Loucy (cell line): ENCODE measurements around the gene NAA35.

Experiments used
- CTCF ChIP-seq: fragments of 200-600 bp; sonication (generic); conservative IDR thresholded peaks from 2 replicates; pipeline ENCODE4 v1.5.1; 2014; ENCODE audit warnings: mild to moderate bottlenecking, antibody characterized with exemption, low read length
- EZH2phosphoT487 ChIP-seq: fragments of 200-600 bp; IDR thresholded peaks from 2 replicates; pipeline ENCODE4 v1.6.1; 2018; ENCODE audit warnings: antibody characterized with exemption, mild to moderate bottlenecking, moderate library complexity, borderline replicate concordance

- TF ChIP-seq CTCF (no peak), EZH2phosphoT487 (no peak)
Measured at GRCh38 chr9:86041311-86041741, 100.4 kb downstream of the NAA35 start.
